ENCODE results near the gene VRTN.

VRTN gene

GRCh38 chr14:74346341-74346740, 1.9 kb upstream of the VRTN start:
- Histone ChIP-seq H3K36me3 (ENCODE audit: control insufficient read depth, low read length) (no peaks in the 10 kb centered on the region), H3K27ac (ENCODE audit: low read depth, low read length) (no peak overlapping the region), H3K27me3 (ENCODE audit: control insufficient read depth, low read length) (peaks cover 7% of the 10 kb centered on the region), H3K79me2 (ENCODE audit: control insufficient read depth, low read length) (no peaks in the 10 kb centered on the region), H3F3A (ENCODE audit: control insufficient read depth, insufficient read depth) (no peaks in the 10 kb centered on the region), H3K4me1 (ENCODE audit: control insufficient read depth, low read length) (no peaks in the 10 kb centered on the region), H3K4me2 (ENCODE audit: low read length) (no peak overlapping the region), H3K4me3 (ENCODE audit: low read length) (no peak overlapping the region), H3K9me2 (replicated peaks; ENCODE audit: control insufficient read depth, low read length) (no peaks in the 10 kb centered on the region), H4K20me1 (ENCODE audit: control insufficient read depth, insufficient read depth, low read depth, low read length) (no peaks in the 10 kb centered on the region), H3K9me3 (ENCODE audit: control insufficient read depth, insufficient read depth, low read length) (no peaks in the 10 kb centered on the region)
- no peak for TF ChIP-seq EZH2phosphoT487 (IDR thresholded peaks at IDR 0.05; ENCODE audit: borderline replicate concordance, low read length)
- TF ChIP-seq, protein P1, sequence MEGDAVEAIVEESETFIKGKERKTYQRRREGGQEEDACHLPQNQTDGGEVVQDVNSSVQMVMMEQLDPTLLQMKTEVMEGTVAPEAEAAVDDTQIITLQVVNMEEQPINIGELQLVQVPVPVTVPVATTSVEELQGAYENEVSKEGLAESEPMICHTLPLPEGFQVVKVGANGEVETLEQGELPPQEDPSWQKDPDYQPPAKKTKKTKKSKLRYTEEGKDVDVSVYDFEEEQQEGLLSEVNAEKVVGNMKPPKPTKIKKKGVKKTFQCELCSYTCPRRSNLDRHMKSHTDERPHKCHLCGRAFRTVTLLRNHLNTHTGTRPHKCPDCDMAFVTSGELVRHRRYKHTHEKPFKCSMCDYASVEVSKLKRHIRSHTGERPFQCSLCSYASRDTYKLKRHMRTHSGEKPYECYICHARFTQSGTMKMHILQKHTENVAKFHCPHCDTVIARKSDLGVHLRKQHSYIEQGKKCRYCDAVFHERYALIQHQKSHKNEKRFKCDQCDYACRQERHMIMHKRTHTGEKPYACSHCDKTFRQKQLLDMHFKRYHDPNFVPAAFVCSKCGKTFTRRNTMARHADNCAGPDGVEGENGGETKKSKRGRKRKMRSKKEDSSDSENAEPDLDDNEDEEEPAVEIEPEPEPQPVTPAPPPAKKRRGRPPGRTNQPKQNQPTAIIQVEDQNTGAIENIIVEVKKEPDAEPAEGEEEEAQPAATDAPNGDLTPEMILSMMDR (IDR thresholded peaks at IDR 0.05; ENCODE audit: low read depth, low read length, poor library complexity, severe bottlenecking), result no peak

- no peaks in the 10 kb centered on the region for H3K79me2 ChIP-seq (ENCODE audit: control insufficient read depth, low read length)
- H3K9me3 ChIP-seq (ENCODE audit: control insufficient read depth, insufficient read depth, low read length), result no peaks in the 10 kb centered on the region
- no peaks in the 10 kb centered on the region for H3K36me3 ChIP-seq (ENCODE audit: control insufficient read depth, low read length)
- H3K4me2 ChIP-seq (ENCODE audit: low read length), result no peak overlapping the region
- H3F3A ChIP-seq (ENCODE audit: control insufficient read depth, insufficient read depth), result no peaks in the 10 kb centered on the region
- H3K9me2 ChIP-seq (replicated peaks; ENCODE audit: control insufficient read depth, low read length), result no peaks in the 10 kb centered on the region
- H3K4me3 ChIP-seq (ENCODE audit: low read length), result no peak overlapping the region
- H3K27ac ChIP-seq (ENCODE audit: low read depth, low read length), result no peak overlapping the region
- TF ChIP-seq, protein P1 (IDR thresholded peaks at IDR 0.05; ENCODE audit: low read depth, low read length, poor library complexity, severe bottlenecking), result no peak
- no peak for TF ChIP-seq EZH2phosphoT487 (IDR thresholded peaks at IDR 0.05; ENCODE audit: borderline replicate concordance, low read length)
- no peaks in the 10 kb centered on the region for H3K4me1 ChIP-seq (ENCODE audit: control insufficient read depth, low read length)
- peaks cover 7% of the 10 kb centered on the region for H3K27me3 ChIP-seq (ENCODE audit: control insufficient read depth, low read length)
- no peaks in the 10 kb centered on the region for H4K20me1 ChIP-seq (ENCODE audit: control insufficient read depth, insufficient read depth, low read depth, low read length)
Observed at GRCh38 chr14:74347097-74347794, 1.0 kb upstream of the VRTN start.

DNA sequence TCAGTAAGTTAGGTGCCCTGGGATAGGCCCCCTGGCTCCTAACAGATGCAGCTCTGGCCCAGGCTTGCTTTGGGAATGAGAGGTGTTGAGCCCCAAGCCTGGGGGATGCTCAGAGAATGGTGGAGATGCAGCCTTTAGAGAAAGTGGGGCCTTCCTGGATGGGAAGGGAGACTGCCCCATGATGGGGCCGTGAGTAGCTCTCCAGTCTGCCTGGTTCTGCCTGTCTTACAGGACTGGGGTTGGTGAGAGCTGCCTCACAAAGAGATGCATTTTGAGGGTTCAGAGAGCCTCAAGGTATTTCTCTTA, 523 bp upstream of the VRTN start:
- Histone ChIP-seq H3F3A (ENCODE audit: control insufficient read depth, insufficient read depth) (no peaks in the 10 kb centered on the region), H3K36me3 (ENCODE audit: control insufficient read depth, low read length) (no peaks in the 10 kb centered on the region), H3K4me2 (ENCODE audit: low read length) (no peak overlapping the region), H3K27ac (ENCODE audit: low read depth, low read length) (no peak overlapping the region), H3K9me2 (replicated peaks; ENCODE audit: control insufficient read depth, low read length) (no peaks in the 10 kb centered on the region), H3K4me3 (ENCODE audit: low read length) (no peak overlapping the region), H4K20me1 (ENCODE audit: control insufficient read depth, insufficient read depth, low read depth, low read length) (no peaks in the 10 kb centered on the region), H3K9me3 (ENCODE audit: control insufficient read depth, insufficient read depth, low read length) (no peaks in the 10 kb centered on the region), H3K4me1 (ENCODE audit: control insufficient read depth, low read length) (no peaks in the 10 kb centered on the region), H3K79me2 (ENCODE audit: control insufficient read depth, low read length) (no peaks in the 10 kb centered on the region), H3K27me3 (ENCODE audit: control insufficient read depth, low read length) (peaks cover 7% of the 10 kb centered on the region)
- TF ChIP-seq, protein P1 (IDR thresholded peaks at IDR 0.05; ENCODE audit: low read depth, low read length, poor library complexity, severe bottlenecking), result no peak
- TF ChIP-seq EZH2phosphoT487 (IDR thresholded peaks at IDR 0.05; ENCODE audit: borderline replicate concordance, low read length), result no peak
